ENCODE measurements around the gene PLTP. TPM values are rescaled to one million over a fixed set of nuclear protein-coding genes. Genes with fewer than 3 reads are reported as not detected.
A peak's percentile ranks its signal among the peaks of the same experiment; 100 is the strongest.

The PLTP gene
- total and polyA plus RNA-seq, 2 of the 13 experiments (the other 11 are each of a cell fraction or from before 2014, with no cell fraction given) = 16.9 to 28.6 TPM

DNA sequence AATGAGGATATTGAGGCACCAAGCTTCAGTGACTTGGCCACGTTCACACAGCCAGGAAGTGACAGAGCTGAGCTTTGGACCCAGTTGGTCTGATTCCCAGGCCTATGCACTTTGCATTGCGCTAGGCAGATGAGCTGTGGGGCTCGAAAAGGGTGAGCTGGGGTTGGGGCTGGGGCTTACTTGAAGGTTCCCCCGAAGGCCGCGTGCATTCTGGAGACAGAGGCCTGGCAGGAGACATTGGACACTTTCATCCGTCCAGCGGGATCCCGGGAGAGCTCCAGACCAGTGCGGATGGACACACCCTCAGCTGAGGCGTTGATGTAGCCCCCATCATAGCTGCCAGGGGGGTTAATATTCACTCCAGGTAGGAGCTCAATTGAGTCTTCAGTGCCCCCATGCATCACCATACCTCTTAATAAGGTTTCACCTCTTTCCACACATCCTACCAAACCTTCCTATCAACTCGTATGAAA lies 2.6 kb downstream of the PLTP start (continued):
- TF ChIP-seq, protein P1, sequence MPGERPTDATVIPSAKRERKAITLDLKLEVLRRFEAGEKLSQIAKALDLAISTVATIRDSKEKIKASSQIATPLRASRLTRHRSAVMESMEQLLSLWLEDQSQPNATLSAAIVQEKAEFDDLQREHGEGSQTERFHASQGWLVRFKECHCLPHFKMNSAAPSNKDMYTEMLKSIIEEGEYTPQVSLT (CRISPR knock-in tag; IDR thresholded peaks at IDR 0.05; ENCODE audit: borderline replicate concordance, low read depth) = no peak
- TF ChIP-seq, protein P2, sequence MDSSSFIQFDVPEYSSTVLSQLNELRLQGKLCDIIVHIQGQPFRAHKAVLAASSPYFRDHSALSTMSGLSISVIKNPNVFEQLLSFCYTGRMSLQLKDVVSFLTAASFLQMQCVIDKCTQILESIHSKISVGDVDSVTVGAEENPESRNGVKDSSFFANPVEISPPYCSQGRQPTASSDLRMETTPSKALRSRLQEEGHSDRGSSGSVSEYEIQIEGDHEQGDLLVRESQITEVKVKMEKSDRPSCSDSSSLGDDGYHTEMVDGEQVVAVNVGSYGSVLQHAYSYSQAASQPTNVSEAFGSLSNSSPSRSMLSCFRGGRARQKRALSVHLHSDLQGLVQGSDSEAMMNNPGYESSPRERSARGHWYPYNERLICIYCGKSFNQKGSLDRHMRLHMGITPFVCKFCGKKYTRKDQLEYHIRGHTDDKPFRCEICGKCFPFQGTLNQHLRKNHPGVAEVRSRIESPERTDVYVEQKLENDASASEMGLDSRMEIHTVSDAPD (CRISPR knock-in tag; IDR thresholded peaks at IDR 0.05) = no peak
- TF ChIP-seq CEBPB (IDR thresholded peaks at IDR 0.05; ENCODE audit: borderline replicate concordance, low read depth, low read length) (peak; percentile 12; the same call in 1 of the 2 replicates), SRSF9 (IDR thresholded peaks at IDR 0.05; ENCODE audit: borderline replicate concordance, insufficient read depth, low read depth, low read length, poor library complexity, severe bottlenecking) (no peak), NCOR1 (IDR thresholded peaks at IDR 0.05; ENCODE audit: borderline replicate concordance, low read length) (peak; percentile 70), SPEN (CRISPR knock-in tag; IDR thresholded peaks at IDR 0.05; ENCODE audit: low read depth) (peak; percentile 98), ZNF556 (CRISPR knock-in tag; IDR thresholded peaks at IDR 0.05; ENCODE audit: borderline replicate concordance) (no peak; the same call in 1 of the 2 replicates), RFXANK (CRISPR knock-in tag; IDR thresholded peaks at IDR 0.05) (no peak), GLI4 (CRISPR knock-in tag; IDR thresholded peaks at IDR 0.05; ENCODE audit: borderline replicate concordance) (no peak), HIVEP1 (CRISPR knock-in tag; IDR thresholded peaks at IDR 0.05) (peak; percentile 49; the same call in 1 of the 2 replicates), ATAD3A (CRISPR knock-in tag; IDR thresholded peaks at IDR 0.05) (no peak), CREB1 (IDR thresholded peaks at IDR 0.05) (no peak), CREB1 (CRISPR knock-in tag; IDR thresholded peaks at IDR 0.05) (no peak), GFI1 (CRISPR knock-in tag; IDR thresholded peaks at IDR 0.05; ENCODE audit: borderline replicate concordance) (no peak; the same call in 1 of the 2 replicates), ZNF781 (CRISPR knock-in tag; IDR thresholded peaks at IDR 0.05; ENCODE audit: borderline replicate concordance, not compliant biosample characterization) (no peak), RFX5 (IDR thresholded peaks at IDR 0.05; ENCODE audit: low read depth, low read length) (0 out of 2 replicates have a peak, but pooled peaks have one; percentile 19), SMAD3 (CRISPR knock-in tag; IDR thresholded peaks at IDR 0.05) (0 out of 2 replicates have a peak, but pooled peaks have one; percentile 31), ZNF260 (CRISPR knock-in tag; IDR thresholded peaks at IDR 0.05; ENCODE audit: borderline replicate concordance, low read depth) (no peak), ZNF253 (CRISPR knock-in tag; IDR thresholded peaks at IDR 0.05; ENCODE audit: borderline replicate concordance) (no peak), ZSCAN21 (CRISPR knock-in tag; IDR thresholded peaks at IDR 0.05; ENCODE audit: borderline replicate concordance) (no peak)
- TF ChIP-seq, protein P3, sequence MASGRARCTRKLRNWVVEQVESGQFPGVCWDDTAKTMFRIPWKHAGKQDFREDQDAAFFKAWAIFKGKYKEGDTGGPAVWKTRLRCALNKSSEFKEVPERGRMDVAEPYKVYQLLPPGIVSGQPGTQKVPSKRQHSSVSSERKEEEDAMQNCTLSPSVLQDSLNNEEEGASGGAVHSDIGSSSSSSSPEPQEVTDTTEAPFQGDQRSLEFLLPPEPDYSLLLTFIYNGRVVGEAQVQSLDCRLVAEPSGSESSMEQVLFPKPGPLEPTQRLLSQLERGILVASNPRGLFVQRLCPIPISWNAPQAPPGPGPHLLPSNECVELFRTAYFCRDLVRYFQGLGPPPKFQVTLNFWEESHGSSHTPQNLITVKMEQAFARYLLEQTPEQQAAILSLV (CRISPR knock-in tag; IDR thresholded peaks at IDR 0.05; ENCODE audit: borderline replicate concordance) = no peak; the same call in 1 of the 2 replicates
- TF ChIP-seq, protein P4, sequence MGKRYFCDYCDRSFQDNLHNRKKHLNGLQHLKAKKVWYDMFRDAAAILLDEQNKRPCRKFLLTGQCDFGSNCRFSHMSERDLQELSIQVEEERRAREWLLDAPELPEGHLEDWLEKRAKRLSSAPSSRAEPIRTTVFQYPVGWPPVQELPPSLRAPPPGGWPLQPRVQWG (CRISPR knock-in tag; IDR thresholded peaks at IDR 0.05; ENCODE audit: borderline replicate concordance, low read depth) = no peak
- TF ChIP-seq, protein P5, sequence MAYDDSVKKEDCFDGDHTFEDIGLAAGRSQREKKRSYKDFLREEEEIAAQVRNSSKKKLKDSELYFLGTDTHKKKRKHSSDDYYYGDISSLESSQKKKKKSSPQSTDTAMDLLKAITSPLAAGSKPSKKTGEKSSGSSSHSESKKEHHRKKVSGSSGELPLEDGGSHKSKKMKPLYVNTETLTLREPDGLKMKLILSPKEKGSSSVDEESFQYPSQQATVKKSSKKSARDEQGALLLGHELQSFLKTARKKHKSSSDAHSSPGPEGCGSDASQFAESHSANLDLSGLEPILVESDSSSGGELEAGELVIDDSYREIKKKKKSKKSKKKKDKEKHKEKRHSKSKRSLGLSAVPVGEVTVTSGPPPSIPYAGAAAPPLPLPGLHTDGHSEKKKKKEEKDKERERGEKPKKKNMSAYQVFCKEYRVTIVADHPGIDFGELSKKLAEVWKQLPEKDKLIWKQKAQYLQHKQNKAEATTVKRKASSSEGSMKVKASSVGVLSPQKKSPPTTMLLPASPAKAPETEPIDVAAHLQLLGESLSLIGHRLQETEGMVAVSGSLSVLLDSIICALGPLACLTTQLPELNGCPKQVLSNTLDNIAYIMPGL (CRISPR knock-in tag; IDR thresholded peaks at IDR 0.05; ENCODE audit: borderline replicate concordance in 1 of 2, low read depth in 1 of 2) = peak in 1 of 2 experiments; percentile 11; a peak in 2 of 4 replicates

Data from HepG2 (cell line).